Activated CD8-positive, alpha-beta memory T cell treated with anti-CD3 and anti-CD28 coated beads for 48 hours (primary cell): ENCODE measurements around the gene NEK2.

Source experiments
- DNase-seq, 3 experiments: peaks; one replicate each; pipeline ENCODE4 v3.0.0-alpha.2; 2020; ENCODE audit warnings: low read depth in 2 of 3, low spot score in 2 of 3

NEK2 gene

GRCh38 chr1:211612786-211613107 is 62.7 kb downstream of the NEK2 start:
- DNase-seq, result no peak
